ENCODE data around the gene PLA2G4E. TPM values are rescaled to one million over a fixed set of nuclear protein-coding genes. Genes with fewer than 3 reads are reported as not detected.
A peak's percentile ranks its signal among the peaks of the same experiment; 100 is the strongest.

The PLA2G4E gene
- total and polyA plus RNA-seq, 2 of the 13 experiments (the other 11 are each of a cell fraction or from before 2014, with no cell fraction given), result not detected

DNA sequence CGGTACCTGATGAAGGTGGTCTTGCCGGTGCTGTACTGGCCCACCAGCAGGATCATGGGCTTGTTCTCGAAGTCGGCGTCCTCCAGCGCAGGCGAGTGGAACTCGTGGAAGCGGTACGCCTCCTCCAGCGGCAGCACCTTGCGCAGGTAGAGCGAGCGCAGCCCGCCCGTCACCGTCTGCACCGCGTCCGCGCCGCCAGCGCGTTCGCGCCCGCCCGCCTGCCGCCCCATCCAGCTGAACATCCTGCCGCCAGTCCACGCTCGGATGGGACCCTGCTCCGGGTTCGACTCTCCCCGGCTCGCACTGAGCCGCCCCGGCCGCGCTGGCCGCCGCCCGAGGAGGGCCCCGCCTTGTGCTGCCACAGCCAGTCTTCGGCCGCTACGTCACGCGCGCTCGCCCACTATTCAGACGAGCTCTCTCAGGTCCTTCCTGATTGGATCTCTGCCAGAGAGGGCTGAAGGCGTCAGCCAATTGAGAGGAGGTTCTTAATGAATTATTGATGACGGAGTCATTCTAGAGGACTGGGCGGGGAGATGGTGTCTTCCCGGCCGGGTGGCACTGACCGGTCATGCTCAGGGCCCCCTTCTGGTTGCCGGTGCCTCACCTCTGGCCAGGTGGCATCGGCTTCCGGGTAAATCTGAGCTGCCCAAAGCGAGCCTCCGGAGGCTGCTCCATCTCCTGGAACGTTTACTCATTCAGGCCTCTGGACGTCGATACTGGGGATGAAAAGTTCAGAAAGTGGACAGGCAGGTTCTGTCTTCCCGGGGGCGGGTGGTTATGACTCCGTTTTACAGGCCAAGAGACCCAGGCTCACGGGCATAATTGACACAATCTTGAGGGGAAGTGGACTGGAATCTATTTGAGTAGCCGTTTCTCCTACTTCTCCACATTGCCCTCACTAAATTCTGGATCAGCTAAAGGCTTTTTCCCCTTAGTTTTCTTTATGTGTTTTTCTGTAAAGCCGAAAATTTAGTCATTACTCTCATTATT is 48.3 kb downstream of the PLA2G4E start, which contains the start of gene EHD4 (continued):
- TF ChIP-seq, protein P1, sequence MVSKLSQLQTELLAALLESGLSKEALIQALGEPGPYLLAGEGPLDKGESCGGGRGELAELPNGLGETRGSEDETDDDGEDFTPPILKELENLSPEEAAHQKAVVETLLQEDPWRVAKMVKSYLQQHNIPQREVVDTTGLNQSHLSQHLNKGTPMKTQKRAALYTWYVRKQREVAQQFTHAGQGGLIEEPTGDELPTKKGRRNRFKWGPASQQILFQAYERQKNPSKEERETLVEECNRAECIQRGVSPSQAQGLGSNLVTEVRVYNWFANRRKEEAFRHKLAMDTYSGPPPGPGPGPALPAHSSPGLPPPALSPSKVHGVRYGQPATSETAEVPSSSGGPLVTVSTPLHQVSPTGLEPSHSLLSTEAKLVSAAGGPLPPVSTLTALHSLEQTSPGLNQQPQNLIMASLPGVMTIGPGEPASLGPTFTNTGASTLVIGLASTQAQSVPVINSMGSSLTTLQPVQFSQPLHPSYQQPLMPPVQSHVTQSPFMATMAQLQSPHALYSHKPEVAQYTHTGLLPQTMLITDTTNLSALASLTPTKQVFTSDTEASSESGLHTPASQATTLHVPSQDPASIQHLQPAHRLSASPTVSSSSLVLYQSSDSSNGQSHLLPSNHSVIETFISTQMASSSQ (IDR thresholded peaks at IDR 0.05; ENCODE audit: low read depth), result no peak
- TF ChIP-seq, protein P1 (CRISPR knock-in tag; IDR thresholded peaks at IDR 0.05; ENCODE audit: borderline replicate concordance), result peak; percentile 71; the same call in 1 of the 2 replicates
- TF ChIP-seq ZKSCAN1 (IDR thresholded peaks at IDR 0.05; ENCODE audit: low read length), result no peak
- TF ChIP-seq ZFX (CRISPR knock-in tag; IDR thresholded peaks at IDR 0.05; ENCODE audit: low read depth), result peak; percentile 70
- no peak for TF ChIP-seq ZFP37 (CRISPR knock-in tag; IDR thresholded peaks at IDR 0.05; ENCODE audit: borderline replicate concordance)
- 0 out of 2 replicates have a peak, but pooled peaks have one; percentile 16 for TF ChIP-seq ZSCAN9 (CRISPR knock-in tag; IDR thresholded peaks at IDR 0.05; ENCODE audit: borderline replicate concordance)
- TF ChIP-seq EP300 (IDR thresholded peaks at IDR 0.05; ENCODE audit: low read depth in 2 of 2, low read length in 2 of 2), result no peak
- no peak for TF ChIP-seq EP300 (CRISPR knock-in tag; IDR thresholded peaks at IDR 0.05; ENCODE audit: borderline replicate concordance)
- TF ChIP-seq IKZF5 (CRISPR knock-in tag; IDR thresholded peaks at IDR 0.05), result no peak
- no peak for TF ChIP-seq ZNF10 (CRISPR knock-in tag; IDR thresholded peaks at IDR 0.05; ENCODE audit: borderline replicate concordance, low read depth)
- TF ChIP-seq KMT2A (CRISPR knock-in tag; IDR thresholded peaks at IDR 0.05), result peak; percentile 45; the same call in 1 of the 2 replicates
- TF ChIP-seq JDP2 (CRISPR knock-in tag; IDR thresholded peaks at IDR 0.05; ENCODE audit: borderline replicate concordance), result no peak; the same call in 1 of the 2 replicates
- no peak for TF ChIP-seq TCF7L2 (IDR thresholded peaks at IDR 0.05; ENCODE audit: low read depth, low read length)
- TF ChIP-seq DNMT3B (CRISPR knock-in tag; conservative IDR thresholded peaks at IDR 0.05), result no peak
- no peak for TF ChIP-seq RAD51 (IDR thresholded peaks at IDR 0.05; ENCODE audit: borderline replicate concordance)
- TF ChIP-seq IKZF1 (IDR thresholded peaks at IDR 0.05), result no peak
- peak; percentile 70; the same call in 1 of the 2 replicates for TF ChIP-seq BORCS8-MEF2B (CRISPR knock-in tag; IDR thresholded peaks at IDR 0.05)
- TF ChIP-seq, protein P2, sequence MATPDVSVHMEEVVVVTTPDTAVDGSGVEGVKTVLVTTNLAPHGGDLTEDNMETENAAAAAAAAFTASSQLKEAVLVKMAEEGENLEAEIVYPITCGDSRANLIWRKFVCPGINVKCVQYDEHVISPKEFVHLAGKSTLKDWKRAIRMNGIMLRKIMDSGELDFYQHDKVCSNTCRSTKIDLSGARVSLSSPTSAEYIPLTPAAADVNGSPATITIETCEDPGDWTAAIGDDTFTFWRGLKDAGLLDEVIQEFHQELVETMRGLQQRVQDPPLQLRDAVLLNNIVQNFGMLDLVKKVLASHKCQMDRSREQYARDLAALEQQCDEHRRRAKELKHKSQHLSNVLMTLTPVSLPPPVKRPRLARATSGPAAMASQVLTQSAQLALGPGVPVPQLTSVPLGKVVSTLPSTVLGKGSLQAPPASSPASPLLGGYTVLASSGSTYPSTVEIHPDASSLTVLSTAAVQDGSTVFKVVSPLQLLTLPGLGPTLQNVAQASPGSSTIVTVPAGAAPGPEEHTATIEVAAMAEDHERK (CRISPR knock-in tag; IDR thresholded peaks at IDR 0.05; ENCODE audit: low read depth), result no peak
- TF ChIP-seq, protein P3, sequence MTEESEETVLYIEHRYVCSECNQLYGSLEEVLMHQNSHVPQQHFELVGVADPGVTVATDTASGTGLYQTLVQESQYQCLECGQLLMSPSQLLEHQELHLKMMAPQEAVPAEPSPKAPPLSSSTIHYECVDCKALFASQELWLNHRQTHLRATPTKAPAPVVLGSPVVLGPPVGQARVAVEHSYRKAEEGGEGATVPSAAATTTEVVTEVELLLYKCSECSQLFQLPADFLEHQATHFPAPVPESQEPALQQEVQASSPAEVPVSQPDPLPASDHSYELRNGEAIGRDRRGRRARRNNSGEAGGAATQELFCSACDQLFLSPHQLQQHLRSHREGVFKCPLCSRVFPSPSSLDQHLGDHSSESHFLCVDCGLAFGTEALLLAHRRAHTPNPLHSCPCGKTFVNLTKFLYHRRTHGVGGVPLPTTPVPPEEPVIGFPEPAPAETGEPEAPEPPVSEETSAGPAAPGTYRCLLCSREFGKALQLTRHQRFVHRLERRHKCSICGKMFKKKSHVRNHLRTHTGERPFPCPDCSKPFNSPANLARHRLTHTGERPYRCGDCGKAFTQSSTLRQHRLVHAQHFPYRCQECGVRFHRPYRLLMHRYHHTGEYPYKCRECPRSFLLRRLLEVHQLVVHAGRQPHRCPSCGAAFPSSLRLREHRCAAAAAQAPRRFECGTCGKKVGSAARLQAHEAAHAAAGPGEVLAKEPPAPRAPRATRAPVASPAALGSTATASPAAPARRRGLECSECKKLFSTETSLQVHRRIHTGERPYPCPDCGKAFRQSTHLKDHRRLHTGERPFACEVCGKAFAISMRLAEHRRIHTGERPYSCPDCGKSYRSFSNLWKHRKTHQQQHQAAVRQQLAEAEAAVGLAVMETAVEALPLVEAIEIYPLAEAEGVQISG (CRISPR knock-in tag; IDR thresholded peaks at IDR 0.05), result peak; percentile 56
- 0 out of 2 replicates have a peak, but pooled peaks have one; percentile 13 for TF ChIP-seq PPARG (CRISPR knock-in tag; conservative IDR thresholded peaks at IDR 0.05)

Data from HepG2 (cell line).